Measurements from ENCODE around the gene GMIP. TPM values are rescaled to one million over a fixed set of nuclear protein-coding genes. Genes with fewer than 3 reads are reported as not detected.
A peak's percentile ranks its signal among the peaks of the same experiment; 100 is the strongest.
"Not testable (repeated sequence)": the region's sequence is repeated elsewhere in the genome, so short reads cannot be mapped to it uniquely, and the experiment has no call there.

GMIP gene
- total and polyA plus RNA-seq, 10 donors: 26.7 to 141 (median 94.0) TPM

DNA sequence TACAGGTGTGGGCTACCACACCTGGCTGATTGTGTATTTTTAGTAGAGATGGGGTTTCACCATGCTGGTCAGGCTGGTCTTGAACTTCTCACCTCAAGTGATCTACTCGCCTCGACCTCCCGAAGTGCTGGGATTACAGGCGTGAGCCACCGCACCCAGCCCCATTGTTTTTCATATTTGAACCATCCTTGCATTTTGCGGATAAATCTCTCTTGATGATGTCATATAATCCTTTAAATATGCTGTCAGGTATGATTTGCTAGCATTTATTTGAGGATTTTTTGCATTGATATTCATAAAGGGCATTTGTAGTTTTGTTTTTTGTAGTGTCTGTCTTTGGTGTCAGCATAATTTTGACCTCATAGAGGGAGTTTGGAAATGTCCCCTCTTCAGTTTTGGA is 30.9 kb upstream of the GMIP start:
- WGBS, 5 donors: 95 to 99% (median 97%) methylated on average over 6 of the region's 6 CpGs
- H3K36me3 ChIP-seq: peaks cover 26 to 94% (median 70%) of the 10 kb centered on the region in 6 donors

DNA sequence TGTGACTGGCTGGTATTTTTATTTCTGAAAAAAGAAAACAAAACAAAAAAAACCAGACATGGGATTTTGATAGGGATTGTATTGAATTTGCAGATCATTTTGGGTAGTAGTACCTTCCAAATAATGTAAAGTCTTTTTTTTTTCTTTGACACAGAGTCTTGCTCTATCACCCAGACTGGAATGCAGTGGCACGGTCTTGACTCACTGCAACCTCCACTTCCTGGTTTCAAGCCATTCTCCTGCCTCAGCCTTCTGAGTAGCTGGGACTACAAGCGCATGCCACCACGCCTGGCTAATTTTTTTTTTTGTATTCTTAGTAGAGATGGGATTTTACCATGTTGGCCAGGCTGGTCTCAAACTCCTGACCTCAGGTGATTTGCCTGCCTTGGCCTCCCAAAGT is 29.4 kb upstream of the GMIP start:
- intact Hi-C loops (cut with DNase I; ENCODE audit: low total_unique reads): no loop called here
- no peak for DNase-seq
- no peaks in the 10 kb centered on the region for H3K27me3 ChIP-seq (replicated peaks in 1 of 7)
- WGBS, 5 donors: 88 to 91% (median 90%) methylated on average over 3 of the region's 3 CpGs
- peaks cover 0 to 38% (median 24%) of the 10 kb centered on the region in 6 donors for H3K4me1 ChIP-seq
- H3K36me3 ChIP-seq: peaks cover 16 to 79% (median 55%) of the 10 kb centered on the region in 6 donors
- peaks cover 0 to 75% (median 55%) of the 10 kb centered on the region in 8 donors for H3K9me3 ChIP-seq
- no peak overlapping the region for H3K4me3 ChIP-seq
- no peak overlapping the region for H3K27ac ChIP-seq
- TF ChIP-seq, protein P1, sequence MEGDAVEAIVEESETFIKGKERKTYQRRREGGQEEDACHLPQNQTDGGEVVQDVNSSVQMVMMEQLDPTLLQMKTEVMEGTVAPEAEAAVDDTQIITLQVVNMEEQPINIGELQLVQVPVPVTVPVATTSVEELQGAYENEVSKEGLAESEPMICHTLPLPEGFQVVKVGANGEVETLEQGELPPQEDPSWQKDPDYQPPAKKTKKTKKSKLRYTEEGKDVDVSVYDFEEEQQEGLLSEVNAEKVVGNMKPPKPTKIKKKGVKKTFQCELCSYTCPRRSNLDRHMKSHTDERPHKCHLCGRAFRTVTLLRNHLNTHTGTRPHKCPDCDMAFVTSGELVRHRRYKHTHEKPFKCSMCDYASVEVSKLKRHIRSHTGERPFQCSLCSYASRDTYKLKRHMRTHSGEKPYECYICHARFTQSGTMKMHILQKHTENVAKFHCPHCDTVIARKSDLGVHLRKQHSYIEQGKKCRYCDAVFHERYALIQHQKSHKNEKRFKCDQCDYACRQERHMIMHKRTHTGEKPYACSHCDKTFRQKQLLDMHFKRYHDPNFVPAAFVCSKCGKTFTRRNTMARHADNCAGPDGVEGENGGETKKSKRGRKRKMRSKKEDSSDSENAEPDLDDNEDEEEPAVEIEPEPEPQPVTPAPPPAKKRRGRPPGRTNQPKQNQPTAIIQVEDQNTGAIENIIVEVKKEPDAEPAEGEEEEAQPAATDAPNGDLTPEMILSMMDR (IDR thresholded peaks at IDR 0.05 in 8 of 11, conservative IDR thresholded peaks at IDR 0.05 in 3 of 11): no peak
- TF ChIP-seq POLR2A (IDR thresholded peaks at IDR 0.05) (no peak), POLR2AphosphoS5 (IDR thresholded peaks at IDR 0.05) (no peak)

More for the DNA sequence above, 30.9 kb upstream of the GMIP start:
- intact Hi-C loops (cut with DNase I; ENCODE audit: low total_unique reads): no loop called here
- Histone ChIP-seq H3K27me3 (replicated peaks in 1 of 7) (no peaks in the 10 kb centered on the region), H3K4me3 (no peak overlapping the region), H3K4me1 (peaks cover 0 to 29% (median 19%) of the 10 kb centered on the region in 6 donors), H3K9me3 (peaks cover 2 to 90% (median 70%) of the 10 kb centered on the region in 8 donors), H3K27ac (no peak overlapping the region)
- no peak for TF ChIP-seq POLR2A (IDR thresholded peaks at IDR 0.05)
- no peak for TF ChIP-seq POLR2AphosphoS5 (IDR thresholded peaks at IDR 0.05)
- TF ChIP-seq, protein P1 (IDR thresholded peaks at IDR 0.05 in 8 of 11, conservative IDR thresholded peaks at IDR 0.05 in 3 of 11): no peak
- no peak for DNase-seq

DNA sequence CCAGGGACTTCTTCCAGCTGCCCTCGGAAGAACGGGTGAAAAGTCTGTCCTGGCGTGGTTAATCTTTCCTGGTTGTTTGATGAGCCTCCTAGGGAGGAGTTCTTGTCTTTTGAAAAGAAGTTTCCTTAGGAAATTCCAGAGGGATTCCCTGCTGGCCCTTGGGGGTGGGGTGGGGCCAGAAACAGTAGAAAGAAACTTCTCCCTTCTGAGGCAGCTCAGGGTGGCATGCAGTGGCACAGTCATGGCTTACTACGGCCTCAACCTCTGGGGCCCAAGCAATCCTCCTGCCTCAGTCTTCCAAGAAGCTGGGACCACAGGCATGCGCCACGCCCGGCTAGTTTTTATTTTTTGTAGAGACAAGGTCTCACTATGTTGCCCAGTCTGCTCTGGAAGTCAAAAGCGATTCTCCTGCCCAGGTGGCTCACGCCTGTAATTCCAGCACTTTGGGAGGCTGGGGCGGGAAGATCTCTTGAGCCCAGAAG is 26.7 kb upstream of the GMIP start:
- TF ChIP-seq, protein P1 (IDR thresholded peaks at IDR 0.05 in 8 of 11, conservative IDR thresholded peaks at IDR 0.05 in 3 of 11): no peak
- no peak for TF ChIP-seq POLR2AphosphoS5 (IDR thresholded peaks at IDR 0.05)
- TF ChIP-seq POLR2A (IDR thresholded peaks at IDR 0.05): no peak
- DNase-seq: no peak
- Histone ChIP-seq H3K36me3 (peaks cover 7 to 52% (median 28%) of the 10 kb centered on the region in 6 donors), H3K27ac (peak overlapping the region in 6 of 8 donors; percentile 94 to 99 (median 96)), H3K27me3 (replicated peaks in 1 of 7) (no peaks in the 10 kb centered on the region), H3K9me3 (peaks cover 0 to 53% (median 29%) of the 10 kb centered on the region in 8 donors), H3K4me3 (peak overlapping the region; percentile 70 to 95 (median 86)), H3K4me1 (peaks cover 5 to 65% (median 34%) of the 10 kb centered on the region in 6 donors)
- intact Hi-C loops (cut with DNase I; ENCODE audit: low total_unique reads): no loop called here
- WGBS, 5 donors: 76 to 92% (median 83%) methylated on average over 10 of the region's 10 CpGs

DNA sequence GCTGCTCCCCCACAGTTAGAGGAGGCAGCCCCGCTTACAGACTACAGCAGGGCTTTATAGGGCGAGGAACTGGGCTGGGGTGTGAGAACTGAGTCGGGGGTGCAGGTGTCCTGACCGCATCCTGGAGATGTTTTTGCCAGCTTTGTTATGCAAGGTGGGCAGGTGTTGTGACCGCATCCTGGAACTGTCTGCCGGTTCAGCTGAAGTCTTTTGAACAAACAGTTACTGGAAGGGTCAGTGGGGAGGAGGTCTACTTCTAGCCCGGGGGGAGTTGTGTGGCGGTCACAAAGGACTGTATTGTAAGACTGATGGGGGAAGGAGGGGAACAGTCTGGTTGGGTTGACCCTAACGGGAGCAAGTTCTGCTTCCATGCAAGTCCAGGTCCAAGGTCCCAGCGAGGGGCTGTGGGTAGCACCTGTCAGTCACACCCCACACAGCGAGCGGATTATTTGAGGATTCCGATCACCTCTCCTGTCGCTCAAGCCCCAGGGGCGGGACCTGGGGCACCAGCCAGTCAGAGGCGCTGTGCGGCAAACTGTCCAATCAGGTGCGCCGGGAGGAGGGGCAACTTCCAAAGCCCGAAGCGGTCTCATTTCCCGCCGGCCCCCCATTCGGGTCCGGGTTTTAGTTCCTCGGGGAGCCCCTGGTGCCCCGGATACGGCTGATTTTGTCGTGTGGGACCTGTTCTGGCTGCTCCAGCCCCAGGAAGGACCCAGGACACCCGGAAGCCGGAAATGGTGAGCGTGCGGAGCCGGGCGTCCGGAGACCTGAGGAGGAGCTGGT is 25.0 kb upstream of the GMIP start, which contains the start of gene ZNF101:
ZNF101 (plus strand) TSS at position 610 of the 783 bp plus-strand sequence; CDS start at position 735, 125 bp downstream.
- peaks cover 0 to 36% (median 13%) of the 10 kb centered on the region in 8 donors for H3K9me3 ChIP-seq

DNA sequence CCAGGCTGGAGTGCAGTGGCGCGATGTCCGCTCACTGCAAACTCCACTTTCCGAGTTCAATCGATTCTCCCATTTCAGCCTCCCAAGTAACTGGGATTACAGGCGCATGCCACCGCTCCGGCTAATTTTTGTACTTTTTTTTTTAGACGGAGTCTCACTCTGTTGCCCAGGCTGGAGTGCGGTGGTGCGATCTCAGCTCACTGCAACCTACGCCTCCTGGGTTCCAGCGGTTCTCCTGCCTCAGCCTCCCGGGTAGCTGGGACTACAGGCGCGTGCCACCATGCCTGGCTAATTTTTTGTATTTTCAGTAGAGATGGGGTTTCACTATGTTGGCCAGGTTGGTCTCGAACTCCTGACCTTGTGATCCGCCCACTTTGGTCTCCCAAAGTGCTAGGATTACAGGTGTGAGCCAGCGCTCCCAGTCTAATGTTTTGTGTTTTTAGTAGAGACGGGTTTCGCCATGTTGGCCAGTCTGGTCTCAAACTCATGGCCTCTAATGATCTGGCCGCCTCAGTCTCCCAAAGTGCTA is 22.0 kb upstream of the GMIP start:
- H3K27me3 ChIP-seq (replicated peaks in 1 of 7); H3K4me3 ChIP-seq; DNase-seq; H3K9me3 ChIP-seq: not testable (repeated sequence)
- peak overlapping the region in 3 of 8 donors; percentile 18 to 98 (median 96) for H3K27ac ChIP-seq
- WGBS, 5 donors: 97 to 99% (median 98%) methylated on average over 22 of the region's 22 CpGs
- peaks cover 18 to 84% (median 57%) of the 10 kb centered on the region in 6 donors for H3K4me1 ChIP-seq
- intact Hi-C loops (cut with DNase I; ENCODE audit: low total_unique reads): loop anchor here (10.0 kb wide), 1 partner anchor 69 kb away; the partner anchor contains the start of gene ZNF14
- H3K36me3 ChIP-seq: peaks cover 0 to 17% (median 0%) of the 10 kb centered on the region in 6 donors

More for the DNA sequence above, 25.0 kb upstream of the GMIP start, which contains the start of gene ZNF101:
- H3K4me1 ChIP-seq: peaks cover 5 to 74% (median 37%) of the 10 kb centered on the region in 6 donors
- peak within 1 kb of the TSS; percentile 90 to 99 (median 96) for H3K27ac ChIP-seq
- WGBS, 5 donors: 0 to 1% (median 1%) methylated on average over 12 to 36 of the region's 36 CpGs
- peak; percentile 97 for DNase-seq
- intact Hi-C loops (cut with DNase I; ENCODE audit: low total_unique reads): loop anchor here (10.0 kb wide), 1 partner anchor 66 kb away; the partner anchor contains the start of gene ZNF14
- no peaks in the 10 kb centered on the region for H3K27me3 ChIP-seq (replicated peaks in 1 of 7)
- H3K36me3 ChIP-seq: peaks cover 0 to 35% (median 13%) of the 10 kb centered on the region in 6 donors
- TF ChIP-seq, protein P1 (IDR thresholded peaks at IDR 0.05 in 8 of 11, conservative IDR thresholded peaks at IDR 0.05 in 3 of 11): peak in 3 of 11 experiments; percentile 6 to 35 (median 9)
- peak; percentile 81 to 91 (median 82) for TF ChIP-seq POLR2AphosphoS5 (IDR thresholded peaks at IDR 0.05)
- TF ChIP-seq POLR2A (IDR thresholded peaks at IDR 0.05): peak in 2 of 3 donors; percentile 15 to 25
- peak within 1 kb of the TSS; percentile 70 to 95 (median 86) for H3K4me3 ChIP-seq
